ENCODE results near the gene TBC1D2. TPM values are rescaled to one million over a fixed set of nuclear protein-coding genes. Genes with fewer than 3 reads are reported as not detected.

Gene TBC1D2
- total and polyA plus RNA-seq, 2 donors (not counting 1 experiment from before 2014, with no cell fraction given), result 7.5 to 24.9 TPM

- H3K4me3 ChIP-seq (replicated peaks in 1 of 4; ENCODE audit: control extremely low read depth in 1 of 4, insufficient read depth in 1 of 4, low read depth in 3 of 4, low read length in 4 of 4), result no peak overlapping the region
- no peak overlapping the region for H3K4me2 ChIP-seq (ENCODE audit: extremely low read depth, insufficient read depth, low read length)
- DNase-seq (ENCODE audit: low read depth in 2 of 2), result no peak
- H3K27me3 ChIP-seq (ENCODE audit: control insufficient read depth, insufficient read depth, low read length), result peaks cover 9% of the 10 kb centered on the region
- TF ChIP-seq EZH2 (IDR thresholded peaks at IDR 0.05; ENCODE audit: low read length, missing control alignments) (no peak), CTCF (conservative IDR thresholded peaks at IDR 0.05 in 1 of 2, IDR thresholded peaks at IDR 0.05 in 1 of 2; ENCODE audit: low read depth in 1 of 2, low read length in 2 of 2) (no peak)
- H3K36me3 ChIP-seq (ENCODE audit: control insufficient read depth, insufficient read depth, low read length), result no peaks in the 10 kb centered on the region
- H3K79me2 ChIP-seq (ENCODE audit: control insufficient read depth, insufficient read depth, low read length), result no peaks in the 10 kb centered on the region
- H3K27ac ChIP-seq (ENCODE audit: insufficient read depth, low read length), result no peak overlapping the region
- H3K9me3 ChIP-seq (ENCODE audit: control insufficient read depth, insufficient read depth, low read depth, low read length), result no peaks in the 10 kb centered on the region
- H2AFZ ChIP-seq (ENCODE audit: low read length), result no peak overlapping the region
- H4K20me1 ChIP-seq (ENCODE audit: control insufficient read depth, extremely low read depth, insufficient read depth, low read length), result no peaks in the 10 kb centered on the region
- no peaks in the 10 kb centered on the region for H3K4me1 ChIP-seq (ENCODE audit: control insufficient read depth, extremely low read depth, insufficient read depth, low read length)
- no peak overlapping the region for H3K9ac ChIP-seq (ENCODE audit: insufficient read depth, low read length)
Measured at GRCh38 chr9:98190757-98191105, 64.7 kb downstream of the TBC1D2 start.

- Histone ChIP-seq H4K20me1 (ENCODE audit: control insufficient read depth, extremely low read depth, insufficient read depth, low read length) (no peaks in the 10 kb centered on the region), H3K27ac (ENCODE audit: insufficient read depth, low read length) (no peak overlapping the region), H3K79me2 (ENCODE audit: control insufficient read depth, insufficient read depth, low read length) (no peaks in the 10 kb centered on the region), H3K27me3 (ENCODE audit: control insufficient read depth, insufficient read depth, low read length) (peaks cover 9% of the 10 kb centered on the region), H2AFZ (ENCODE audit: low read length) (no peak overlapping the region), H3K4me3 (replicated peaks in 1 of 4; ENCODE audit: control extremely low read depth in 1 of 4, insufficient read depth in 1 of 4, low read depth in 3 of 4, low read length in 4 of 4) (no peak overlapping the region), H3K4me2 (ENCODE audit: extremely low read depth, insufficient read depth, low read length) (no peak overlapping the region), H3K4me1 (ENCODE audit: control insufficient read depth, extremely low read depth, insufficient read depth, low read length) (no peaks in the 10 kb centered on the region), H3K9me3 (ENCODE audit: control insufficient read depth, insufficient read depth, low read depth, low read length) (no peaks in the 10 kb centered on the region), H3K9ac (ENCODE audit: insufficient read depth, low read length) (no peak overlapping the region), H3K36me3 (ENCODE audit: control insufficient read depth, insufficient read depth, low read length) (no peaks in the 10 kb centered on the region)
- TF ChIP-seq EZH2 (IDR thresholded peaks at IDR 0.05; ENCODE audit: low read length, missing control alignments), result no peak
- no peak for DNase-seq (ENCODE audit: low read depth in 2 of 2)
Measured at GRCh38 chr9:98189412-98189811, 66.0 kb downstream of the TBC1D2 start.

GRCh38 chr9:98187926-98188325 lies 67.5 kb downstream of the TBC1D2 start:
- no peaks in the 10 kb centered on the region for H3K36me3 ChIP-seq (ENCODE audit: control insufficient read depth, insufficient read depth, low read length)

More at GRCh38 chr9:98187926-98188325, 67.5 kb downstream of the TBC1D2 start:
- no peaks in the 10 kb centered on the region for H4K20me1 ChIP-seq (ENCODE audit: control insufficient read depth, extremely low read depth, insufficient read depth, low read length)
- no peak for DNase-seq (ENCODE audit: low read depth in 2 of 2)
- H2AFZ ChIP-seq (ENCODE audit: low read length), result no peak overlapping the region
- H3K4me1 ChIP-seq (ENCODE audit: control insufficient read depth, extremely low read depth, insufficient read depth, low read length), result no peaks in the 10 kb centered on the region
- H3K9me3 ChIP-seq (ENCODE audit: control insufficient read depth, insufficient read depth, low read depth, low read length), result no peaks in the 10 kb centered on the region
- H3K79me2 ChIP-seq (ENCODE audit: control insufficient read depth, insufficient read depth, low read length), result no peaks in the 10 kb centered on the region
- H3K4me2 ChIP-seq (ENCODE audit: extremely low read depth, insufficient read depth, low read length), result no peak overlapping the region
- peaks cover 9% of the 10 kb centered on the region for H3K27me3 ChIP-seq (ENCODE audit: control insufficient read depth, insufficient read depth, low read length)
- no peak overlapping the region for H3K4me3 ChIP-seq (replicated peaks in 1 of 4; ENCODE audit: control extremely low read depth in 1 of 4, insufficient read depth in 1 of 4, low read depth in 3 of 4, low read length in 4 of 4)
- TF ChIP-seq CTCF (conservative IDR thresholded peaks at IDR 0.05 in 1 of 2, IDR thresholded peaks at IDR 0.05 in 1 of 2; ENCODE audit: low read depth in 1 of 2, low read length in 2 of 2) (no peak), EZH2 (IDR thresholded peaks at IDR 0.05; ENCODE audit: low read length, missing control alignments) (no peak)
- no peak overlapping the region for H3K27ac ChIP-seq (ENCODE audit: insufficient read depth, low read length)
- H3K9ac ChIP-seq (ENCODE audit: insufficient read depth, low read length), result no peak overlapping the region

Measured in fibroblast of lung (primary cell).